GM19324 (cell line): Measurements from ENCODE around the gene BTBD9.

Experiments used
- ATAC-seq: cut with Tn5 transposase; IDR thresholded peaks from one replicate; pipeline ENCODE4 v1.9.1; 2021; ENCODE audit warnings: mild to moderate bottlenecking, moderate library complexity; ENCODE audit not compliant: unreplicated experiment, low FRiP score

Gene BTBD9

GRCh38 chr6:38404355-38404754 is 235.4 kb downstream of the BTBD9 start:
- no peak for ATAC-seq

- ATAC-seq, result no peak
Observed at GRCh38 chr6:38403548-38403947, 236.2 kb downstream of the BTBD9 start.

GRCh38 chr6:38400764-38401163 is 239.0 kb downstream of the BTBD9 start:
- no peak for ATAC-seq

- no peak for ATAC-seq
Observed at GRCh38 chr6:38400101-38400500, 239.6 kb downstream of the BTBD9 start.

- ATAC-seq, result no peak
Observed at GRCh38 chr6:38396209-38396608, 243.5 kb downstream of the BTBD9 start.

GRCh38 chr6:38393986-38394385 is 245.7 kb downstream of the BTBD9 start:
- no peak for ATAC-seq

- ATAC-seq, result no peak
Observed at GRCh38 chr6:38391626-38392579, 247.8 kb downstream of the BTBD9 start.

- ATAC-seq, result no peak
Observed at GRCh38 chr6:38391206-38391605, 248.5 kb downstream of the BTBD9 start.

- no peak for ATAC-seq
Observed at GRCh38 chr6:38389875-38390274, 249.9 kb downstream of the BTBD9 start.

GRCh38 chr6:38387971-38388370 is 251.8 kb downstream of the BTBD9 start:
- no peak for ATAC-seq

GRCh38 chr6:38387461-38387860 is 252.3 kb downstream of the BTBD9 start:
- ATAC-seq, result no peak

- no peak for ATAC-seq
Observed at GRCh38 chr6:38378801-38379200, 260.9 kb downstream of the BTBD9 start.

- ATAC-seq, result no peak
Observed at GRCh38 chr6:38375937-38376336, 263.8 kb downstream of the BTBD9 start.

- ATAC-seq, result no peak
Observed at GRCh38 chr6:38375341-38375740, 264.4 kb downstream of the BTBD9 start.

GRCh38 chr6:38371881-38372280 is 267.8 kb downstream of the BTBD9 start:
- ATAC-seq, result no peak

GRCh38 chr6:38370653-38371601 is 268.8 kb downstream of the BTBD9 start:
- ATAC-seq, result no peak

- ATAC-seq, result no peak
Observed at GRCh38 chr6:38367231-38367630, 272.5 kb downstream of the BTBD9 start.

GRCh38 chr6:38366234-38366633 is 273.5 kb downstream of the BTBD9 start:
- no peak for ATAC-seq

- ATAC-seq, result no peak
Observed at GRCh38 chr6:38364775-38365174, 275.0 kb downstream of the BTBD9 start.

- ATAC-seq, result no peak
Observed at GRCh38 chr6:38364127-38364526, 275.6 kb downstream of the BTBD9 start.

- no peak for ATAC-seq
Observed at GRCh38 chr6:38355519-38355918, 284.2 kb downstream of the BTBD9 start.
